Measurements from ENCODE around the gene SERPINE1.

DNA sequence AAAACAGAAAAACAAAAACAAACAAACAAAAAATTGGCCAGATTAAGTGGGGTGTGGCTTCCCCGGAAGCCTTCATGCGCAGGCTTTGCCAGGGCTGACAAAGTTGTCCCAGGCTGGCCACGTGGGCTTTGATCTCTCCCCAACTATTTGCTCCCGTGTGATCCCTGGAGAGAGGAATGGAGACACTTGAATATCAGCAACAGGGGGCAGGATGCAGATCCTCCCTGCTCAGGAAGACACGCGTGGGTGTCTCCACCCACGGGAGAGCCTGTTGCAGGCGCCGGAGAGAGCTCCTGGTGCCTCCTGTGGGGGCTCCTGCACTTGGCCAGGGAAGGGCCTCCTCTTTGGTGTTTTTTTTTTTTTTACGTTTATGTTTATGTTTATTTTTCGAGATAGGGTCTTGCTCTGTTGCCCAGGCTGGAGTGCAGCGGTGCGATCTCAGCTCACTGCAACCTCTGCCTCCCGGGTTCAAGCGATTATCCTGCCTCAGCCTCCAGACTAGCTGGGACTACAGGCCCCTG lies 22.7 kb upstream of the SERPINE1 start:
- TF ChIP-seq, protein P1, sequence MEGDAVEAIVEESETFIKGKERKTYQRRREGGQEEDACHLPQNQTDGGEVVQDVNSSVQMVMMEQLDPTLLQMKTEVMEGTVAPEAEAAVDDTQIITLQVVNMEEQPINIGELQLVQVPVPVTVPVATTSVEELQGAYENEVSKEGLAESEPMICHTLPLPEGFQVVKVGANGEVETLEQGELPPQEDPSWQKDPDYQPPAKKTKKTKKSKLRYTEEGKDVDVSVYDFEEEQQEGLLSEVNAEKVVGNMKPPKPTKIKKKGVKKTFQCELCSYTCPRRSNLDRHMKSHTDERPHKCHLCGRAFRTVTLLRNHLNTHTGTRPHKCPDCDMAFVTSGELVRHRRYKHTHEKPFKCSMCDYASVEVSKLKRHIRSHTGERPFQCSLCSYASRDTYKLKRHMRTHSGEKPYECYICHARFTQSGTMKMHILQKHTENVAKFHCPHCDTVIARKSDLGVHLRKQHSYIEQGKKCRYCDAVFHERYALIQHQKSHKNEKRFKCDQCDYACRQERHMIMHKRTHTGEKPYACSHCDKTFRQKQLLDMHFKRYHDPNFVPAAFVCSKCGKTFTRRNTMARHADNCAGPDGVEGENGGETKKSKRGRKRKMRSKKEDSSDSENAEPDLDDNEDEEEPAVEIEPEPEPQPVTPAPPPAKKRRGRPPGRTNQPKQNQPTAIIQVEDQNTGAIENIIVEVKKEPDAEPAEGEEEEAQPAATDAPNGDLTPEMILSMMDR (IDR thresholded peaks at IDR 0.05; ENCODE audit: borderline replicate concordance, extremely low read depth, low read length, poor library complexity, severe bottlenecking), result no peak
- TF ChIP-seq EZH2 (IDR thresholded peaks at IDR 0.05; ENCODE audit: borderline replicate concordance, low read depth, low read length, severe bottlenecking), result no peak
